Activated B cell treated with CpG ODN at 0.5 μM for 24 hours (primary cell): ENCODE results near the gene ATP2B1. TPM values are rescaled to one million over a fixed set of nuclear protein-coding genes. Genes with fewer than 3 reads are reported as not detected.
A peak's percentile ranks its signal among the peaks of the same experiment; 100 is the strongest.
"Not testable (repeated sequence)": the region's sequence is repeated elsewhere in the genome, so short reads cannot be mapped to it uniquely, and the experiment has no call there.

Experiments used
- ATAC-seq: fragments of 200-7000 bp; cut with Tn5 transposase; one replicate; pipeline ENCODE4 v1.10.0; 2021; ENCODE audit warnings: low read depth, mild to moderate bottlenecking, moderate library complexity
- CTCF ChIA-PET: fragments of 350-600 bp; sonication (Branson Sonifier 250); formaldehyde crosslinking; loops from one replicate; lab custom pipeline; 2021; ENCODE audit warnings: antibody characterized with exemption; lab: Charles Lee
- POLR2A ChIA-PET: fragments of 350-600 bp; sonication (Branson Sonifier 250); formaldehyde crosslinking; loops from one replicate; lab custom pipeline; 2021; ENCODE audit warnings: antibody characterized with exemption; lab: Charles Lee
- DNase-seq: peaks from one replicate; pipeline ENCODE4 v3.0.0; 2022
- H3K27ac Mint-ChIP-seq: one replicate; pipeline ENCODE4 v1.8.0; 2020; ENCODE audit warnings: mixed read lengths
- H3K27me3 Mint-ChIP-seq: one replicate; pipeline ENCODE4 v1.8.0; 2021; ENCODE audit warnings: mixed read lengths
- H3K36me3 Mint-ChIP-seq: one replicate; pipeline ENCODE4 v1.8.0; 2021; ENCODE audit warnings: low read depth, mixed read lengths
- H3K4me1 Mint-ChIP-seq: one replicate; pipeline ENCODE4 v1.8.0; 2021; ENCODE audit warnings: mixed read lengths
- H3K4me3 Mint-ChIP-seq: one replicate; pipeline ENCODE4 v1.8.0; 2020; ENCODE audit warnings: mild to moderate bottlenecking, mixed read lengths
- H3K9me3 Mint-ChIP-seq: one replicate; pipeline ENCODE4 v1.8.0; 2020; ENCODE audit warnings: mixed read lengths
- intact Hi-C: fragments of 100-400 bp; cut with micrococcal nuclease; formaldehyde crosslinking; loops from one replicate; pipeline ENCODE4 v1.15.1; 2024
- total RNA-seq: library from RNA; stranded (reverse); gene quantifications from 2 replicates; pipeline ENCODE4 v1.2.3, GENCODE V29; 2022
- TF ChIP-seq, protein P1 (sequence below): fragments of 200-600 bp; IDR thresholded peaks from one replicate; pipeline ENCODE4 v1.8.0; 2022; ENCODE audit warnings: antibody characterized with exemption, mild to moderate bottlenecking

Gene ATP2B1
- total RNA-seq, 1 donor from 2014 or later = 136 TPM

DNA sequence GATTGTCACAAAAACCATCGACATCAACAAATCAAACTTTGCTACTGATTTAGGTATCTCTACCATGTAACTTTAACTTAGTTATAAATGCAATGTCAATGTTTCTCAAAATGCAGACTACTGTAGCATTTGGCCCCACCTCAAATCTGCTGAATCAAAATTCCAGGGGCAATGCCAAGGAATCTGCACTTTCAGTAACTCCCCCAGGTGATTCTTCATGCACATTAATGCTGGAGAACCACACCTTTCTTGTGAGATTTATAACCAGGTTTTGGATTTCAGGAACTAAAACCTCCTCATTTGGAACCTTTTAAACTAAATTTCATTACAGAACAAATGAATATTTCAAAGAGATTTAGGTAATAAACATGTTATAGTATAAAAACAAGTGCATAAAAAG lies 4.9 kb downstream of the ATP2B1 start:
- ATAC-seq (no peak), DNase-seq (no peak)
- ChIA-PET POLR2A (interaction anchor here (1.0 kb wide), 1 partner anchor 234 kb away, joined by 4 read pairs; no protein-coding TSS in a partner anchor), CTCF (no interaction called here)
- Mint-ChIP-seq H3K27ac (no peak overlapping the region), H3K36me3 (peaks cover 27% of the 10 kb centered on the region), H3K4me1 (peaks cover 77% of the 10 kb centered on the region), H3K9me3 (no peaks in the 10 kb centered on the region), H3K4me3 (no peak overlapping the region), H3K27me3 (no peaks in the 10 kb centered on the region)
- TF ChIP-seq, protein P1, sequence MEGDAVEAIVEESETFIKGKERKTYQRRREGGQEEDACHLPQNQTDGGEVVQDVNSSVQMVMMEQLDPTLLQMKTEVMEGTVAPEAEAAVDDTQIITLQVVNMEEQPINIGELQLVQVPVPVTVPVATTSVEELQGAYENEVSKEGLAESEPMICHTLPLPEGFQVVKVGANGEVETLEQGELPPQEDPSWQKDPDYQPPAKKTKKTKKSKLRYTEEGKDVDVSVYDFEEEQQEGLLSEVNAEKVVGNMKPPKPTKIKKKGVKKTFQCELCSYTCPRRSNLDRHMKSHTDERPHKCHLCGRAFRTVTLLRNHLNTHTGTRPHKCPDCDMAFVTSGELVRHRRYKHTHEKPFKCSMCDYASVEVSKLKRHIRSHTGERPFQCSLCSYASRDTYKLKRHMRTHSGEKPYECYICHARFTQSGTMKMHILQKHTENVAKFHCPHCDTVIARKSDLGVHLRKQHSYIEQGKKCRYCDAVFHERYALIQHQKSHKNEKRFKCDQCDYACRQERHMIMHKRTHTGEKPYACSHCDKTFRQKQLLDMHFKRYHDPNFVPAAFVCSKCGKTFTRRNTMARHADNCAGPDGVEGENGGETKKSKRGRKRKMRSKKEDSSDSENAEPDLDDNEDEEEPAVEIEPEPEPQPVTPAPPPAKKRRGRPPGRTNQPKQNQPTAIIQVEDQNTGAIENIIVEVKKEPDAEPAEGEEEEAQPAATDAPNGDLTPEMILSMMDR = no peak
- intact Hi-C loops = no loop called here

DNA sequence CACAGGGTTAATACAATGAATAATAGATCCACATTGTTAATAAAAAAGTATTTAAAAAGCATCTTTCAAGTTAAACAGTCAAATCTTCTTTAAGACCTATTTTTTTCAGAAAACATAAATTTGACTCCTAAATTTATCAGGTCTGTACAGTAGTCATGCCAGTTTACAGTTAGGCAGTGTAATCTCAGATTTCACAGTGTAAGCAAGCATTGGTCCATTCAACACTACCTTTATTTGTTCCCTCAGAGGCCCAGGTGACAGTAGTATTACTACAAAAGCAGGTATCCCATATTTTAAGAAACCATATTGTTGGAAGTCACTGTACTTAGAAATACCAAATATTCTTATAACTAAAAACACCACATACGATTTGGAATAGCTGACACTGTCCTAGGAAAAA lies 6.1 kb downstream of the ATP2B1 start:
- TF ChIP-seq, protein P1 = no peak
- Mint-ChIP-seq H3K9me3 (no peaks in the 10 kb centered on the region), H3K36me3 (peaks cover 36% of the 10 kb centered on the region), H3K27me3 (no peaks in the 10 kb centered on the region), H3K4me1 (peaks cover 89% of the 10 kb centered on the region), H3K4me3 (no peak overlapping the region), H3K27ac (no peak overlapping the region)
- intact Hi-C loops = no loop called here
- POLR2A ChIA-PET = interaction anchor here (0.6 to 1.0 kb wide), 2 partner anchors 159 to 259 kb away, joined by 3 to 7 read pairs; no protein-coding TSS in a partner anchor
- DNase-seq (no peak), ATAC-seq (no peak)
- CTCF ChIA-PET = interaction anchor here (0.9 kb wide), 1 partner anchor 200 kb away, joined by 3 read pairs; no protein-coding TSS in a partner anchor

DNA sequence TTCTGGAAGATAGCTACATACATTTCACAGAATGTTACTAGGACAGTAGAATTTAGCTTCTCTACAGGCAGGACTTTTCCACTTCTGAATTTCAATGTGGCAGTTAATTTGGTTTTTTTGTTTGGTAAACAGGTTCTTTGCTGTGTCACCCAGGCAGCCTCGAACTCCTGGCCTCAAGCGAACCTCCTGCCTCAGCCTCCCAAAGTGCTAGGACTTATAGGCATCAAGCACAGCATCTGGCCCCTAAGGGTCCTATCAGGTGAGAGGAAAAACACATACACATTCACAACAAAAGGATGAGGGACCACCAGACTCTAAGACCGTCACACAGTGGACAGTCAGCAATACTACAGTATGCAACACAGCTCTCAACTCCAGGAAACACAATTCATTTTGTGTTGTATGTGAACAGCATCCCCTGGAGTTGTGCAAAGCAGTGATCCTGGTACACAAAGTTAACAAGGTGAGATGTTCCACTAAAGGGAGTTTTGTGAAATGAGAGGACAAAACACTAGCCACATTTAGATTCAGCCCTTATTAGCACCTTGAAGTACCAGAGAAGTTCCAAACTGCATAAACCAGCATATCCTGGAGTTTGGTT lies 6.9 kb downstream of the ATP2B1 start:
- Mint-ChIP-seq H3K27me3 (no peaks in the 10 kb centered on the region), H3K9me3 (no peaks in the 10 kb centered on the region), H3K4me3 (no peak overlapping the region), H3K4me1 (peaks cover 93% of the 10 kb centered on the region), H3K36me3 (peaks cover 34% of the 10 kb centered on the region), H3K27ac (no peak overlapping the region)
- TF ChIP-seq, protein P1 = no peak
- CTCF ChIA-PET = interaction anchor here (0.7 to 1.3 kb wide), 3 partner anchors 103 to 311 kb away, joined by 3 read pairs; no protein-coding TSS in a partner anchor
- DNase-seq (no peak), ATAC-seq (no peak)
- intact Hi-C loops = no loop called here
- POLR2A ChIA-PET = interaction anchor here (0.7 to 1.0 kb wide), 2 partner anchors 35 to 159 kb away, joined by 3 read pairs; no protein-coding TSS in a partner anchor

DNA sequence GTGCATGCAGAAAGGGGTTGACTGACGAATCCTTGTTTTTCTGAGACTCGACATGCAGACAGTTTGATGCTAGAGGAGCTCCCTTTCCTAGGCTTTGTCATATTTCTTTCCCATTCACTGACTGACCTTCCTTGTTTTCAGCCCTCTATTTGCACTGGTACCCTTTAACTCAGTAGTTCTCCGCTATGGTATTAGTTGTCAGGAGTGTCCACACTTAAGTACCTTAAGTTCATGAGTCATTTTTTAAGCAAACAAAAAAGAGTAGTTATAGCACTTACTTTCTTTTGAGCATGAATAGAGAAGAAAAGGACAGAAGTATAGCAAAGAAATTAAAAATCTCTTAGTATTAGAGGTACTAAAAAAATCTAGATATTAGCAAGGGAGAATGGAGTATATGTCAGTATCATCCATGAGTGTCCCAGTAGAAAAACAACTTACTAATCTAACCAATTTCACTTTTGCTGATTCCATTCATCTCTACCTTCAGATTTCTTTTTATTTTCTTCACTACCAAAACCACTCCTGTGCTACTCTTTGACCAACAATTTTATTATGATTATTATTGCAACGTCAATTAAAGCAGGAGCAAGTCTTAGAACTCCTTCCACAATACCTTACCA lies 8.3 kb downstream of the ATP2B1 start:
- ChIA-PET CTCF (no interaction called here), POLR2A (no interaction called here)
- Mint-ChIP-seq H3K27me3 (no peaks in the 10 kb centered on the region), H3K27ac (no peak overlapping the region), H3K4me1 (peaks cover 92% of the 10 kb centered on the region), H3K36me3 (peaks cover 39% of the 10 kb centered on the region), H3K4me3 (no peak overlapping the region), H3K9me3 (no peaks in the 10 kb centered on the region)
- DNase-seq (no peak), ATAC-seq (no peak)
- intact Hi-C loops = no loop called here
- TF ChIP-seq, protein P1 = no peak

DNA sequence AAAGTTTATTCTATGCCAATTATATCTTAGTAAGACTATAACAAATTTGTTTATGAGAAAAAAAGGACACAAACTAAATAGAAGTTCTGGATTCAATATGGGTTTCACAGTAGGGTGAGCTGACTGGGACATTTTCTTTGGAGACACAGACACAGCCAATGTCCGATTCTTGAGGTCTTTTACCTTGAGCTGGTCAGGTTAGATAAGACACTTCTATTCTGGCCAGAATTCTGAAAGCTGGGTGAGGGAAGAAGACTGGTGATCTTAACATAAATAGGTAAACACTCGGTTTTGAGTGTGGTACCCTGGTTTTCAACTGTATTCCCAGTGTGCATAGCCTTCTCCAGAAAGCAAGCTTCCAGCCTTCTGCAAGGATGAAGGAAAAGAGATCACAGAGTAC lies 10.0 kb downstream of the ATP2B1 start:
- H3K9me3 Mint-ChIP-seq = no peaks in the 10 kb centered on the region
- POLR2A ChIA-PET = interaction anchor here (1.2 kb wide), 1 partner anchor 10 kb away, joined by 3 read pairs; the partner anchor contains the start of gene ATP2B1
- intact Hi-C loops = loop anchor here (2.0 kb wide), 1 partner anchor 14 kb away; no protein-coding TSS in a partner anchor
- no peak for DNase-seq
- ATAC-seq = no peak
- H3K27me3 Mint-ChIP-seq = no peaks in the 10 kb centered on the region
- peaks cover 91% of the 10 kb centered on the region for H3K4me1 Mint-ChIP-seq
- H3K36me3 Mint-ChIP-seq = peaks cover 43% of the 10 kb centered on the region
- H3K27ac Mint-ChIP-seq = no peak overlapping the region
- no peak overlapping the region for H3K4me3 Mint-ChIP-seq
- CTCF ChIA-PET = interaction anchor here (1.5 kb wide), 1 partner anchor 404 kb away, joined by 3 read pairs; no protein-coding TSS in a partner anchor
- TF ChIP-seq, protein P1 = no peak

DNA sequence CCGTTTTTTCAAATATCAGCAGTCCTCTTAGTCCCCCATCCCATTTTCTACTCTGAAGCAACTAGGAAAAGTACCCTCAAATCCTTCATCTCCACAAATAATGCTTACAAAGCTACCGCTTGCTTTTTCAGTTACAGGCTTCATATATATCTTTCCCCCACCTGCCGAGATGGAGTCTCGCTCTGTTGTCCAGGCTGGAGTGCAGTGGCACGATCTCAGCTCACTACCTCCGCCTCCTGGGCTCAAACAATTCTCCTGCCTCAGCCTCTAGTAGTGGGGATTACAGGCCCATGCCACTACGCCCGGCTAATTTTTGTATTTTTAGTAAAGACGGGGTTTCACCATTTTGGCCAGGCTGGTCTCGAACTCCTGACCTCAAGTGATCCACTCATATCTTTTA lies 10.9 kb downstream of the ATP2B1 start:
- not testable (repeated sequence) for ATAC-seq, H3K4me3 Mint-ChIP-seq, DNase-seq, H3K27me3 Mint-ChIP-seq, H3K9me3 Mint-ChIP-seq
- peaks cover 40% of the 10 kb centered on the region for H3K36me3 Mint-ChIP-seq
- CTCF ChIA-PET = interaction anchor here (1.5 kb wide), 1 partner anchor 405 kb away, joined by 3 read pairs; no protein-coding TSS in a partner anchor
- POLR2A ChIA-PET = interaction anchor here (0.6 to 1.2 kb wide), 3 partner anchors 11 to 256 kb away, joined by 3 to 6 read pairs (median 6); partner anchors contain the start of gene ATP2B1
- intact Hi-C loops = loop anchor here (2.0 kb wide), 1 partner anchor 13 kb away; no protein-coding TSS in a partner anchor
- H3K27ac Mint-ChIP-seq = peak overlapping the region; percentile 19
- H3K4me1 Mint-ChIP-seq = peaks cover 94% of the 10 kb centered on the region
